H9 (cell line): ENCODE data around the gene PPM1N. TPM values are rescaled to one million over a fixed set of nuclear protein-coding genes. Genes with fewer than 3 reads are reported as not detected.

Source experiments
- DNase-seq: peaks from one replicate; pipeline ENCODE4 v3.0.0-alpha.2; 2017
- H2AFZ ChIP-seq: one replicate; pipeline ENCODE4 v1.6.1; 2013; ENCODE audit warnings: mild to moderate bottlenecking, low read length, control low read depth, moderate library complexity
- H2AK5ac ChIP-seq: 2 replicates; pipeline ENCODE4 v1.6.1; 2013; ENCODE audit warnings: low read length, control low read depth, mixed read lengths; ENCODE audit not compliant: insufficient read length
- H2BK120ac ChIP-seq: one replicate; pipeline ENCODE4 v1.6.1; 2013; ENCODE audit warnings: low read depth, mild to moderate bottlenecking, low read length, control low read depth, inconsistent platforms; ENCODE audit not compliant: poor library complexity, severe bottlenecking
- H2BK12ac ChIP-seq: 2 replicates; pipeline ENCODE4 v1.6.1; 2013; ENCODE audit warnings: low read length, control low read depth, mixed read lengths, low read depth; ENCODE audit not compliant: insufficient read length
- H2BK15ac ChIP-seq: 2 replicates; pipeline ENCODE4 v1.6.1; 2013; ENCODE audit warnings: low read depth, low read length, control low read depth
- H2BK20ac ChIP-seq: one replicate; pipeline ENCODE4 v1.6.1; 2013; ENCODE audit warnings: low read depth, mild to moderate bottlenecking, low read length, control low read depth, inconsistent platforms; ENCODE audit not compliant: poor library complexity, severe bottlenecking
- H2BK5ac ChIP-seq: 2 replicates; pipeline ENCODE4 v1.6.1; 2013; ENCODE audit warnings: low read length, control low read depth, mixed read lengths; ENCODE audit not compliant: insufficient read length
- H3K14ac ChIP-seq: 2 replicates; pipeline ENCODE4 v1.6.1; 2013; ENCODE audit warnings: low read length, control low read depth; ENCODE audit not compliant: insufficient read depth
- H3K18ac ChIP-seq: 2 replicates; pipeline ENCODE4 v1.6.1; 2013; ENCODE audit warnings: low read depth, mild to moderate bottlenecking, mixed read lengths, low read length, control low read depth; ENCODE audit not compliant: insufficient read length
- H3K23ac ChIP-seq: 2 replicates; pipeline ENCODE4 v1.6.1; 2013; ENCODE audit warnings: low read length, control low read depth, mixed read lengths, low read depth; ENCODE audit not compliant: insufficient read length
- H3K23me2 ChIP-seq: 2 replicates; pipeline ENCODE4 v1.6.1; 2013; ENCODE audit warnings: low read depth, mild to moderate bottlenecking, mixed read lengths, low read length, control low read depth; ENCODE audit not compliant: insufficient read length, poor library complexity, severe bottlenecking
- H3K27ac ChIP-seq: 2 replicates; pipeline ENCODE4 v1.5.1; 2013; ENCODE audit warnings: low read length, control low read depth, mixed read lengths, low read depth; ENCODE audit not compliant: insufficient read length
- H3K27me3 ChIP-seq: 2 replicates; pipeline ENCODE4 v1.6.1; 2013; ENCODE audit warnings: low read length, control low read depth, inconsistent platforms; ENCODE audit not compliant: insufficient read depth
- H3K4ac ChIP-seq: 2 replicates; pipeline ENCODE4 v1.6.1; 2013; ENCODE audit warnings: low read depth, mild to moderate bottlenecking, control low read depth, inconsistent platforms, low read length, moderate library complexity
- H3K4me1 ChIP-seq: 2 replicates; pipeline ENCODE4 v1.6.1; 2013; ENCODE audit warnings: low read length, control low read depth, inconsistent platforms; ENCODE audit not compliant: insufficient read depth
- H3K4me2 ChIP-seq: 2 replicates; pipeline ENCODE4 v1.6.1; 2013; ENCODE audit warnings: low read length, control low read depth, mixed read lengths; ENCODE audit not compliant: insufficient read length, insufficient read depth
- H3K56ac ChIP-seq: 2 replicates; pipeline ENCODE4 v1.6.1; 2013; ENCODE audit warnings: low read depth, mild to moderate bottlenecking, mixed read lengths, low read length, control low read depth; ENCODE audit not compliant: insufficient read length
- H3K79me1 ChIP-seq: 2 replicates; pipeline ENCODE4 v1.6.1; 2013; ENCODE audit warnings: low read depth, mild to moderate bottlenecking, moderate library complexity, low read length, control low read depth, inconsistent platforms; ENCODE audit not compliant: insufficient read depth, poor library complexity, severe bottlenecking
- H3K79me2 ChIP-seq: 2 replicates; pipeline ENCODE4 v1.6.1; 2013; ENCODE audit warnings: low read length, control low read depth, inconsistent platforms; ENCODE audit not compliant: insufficient read depth
- H3K9ac ChIP-seq: 2 replicates; pipeline ENCODE4 v1.6.1; 2013; ENCODE audit warnings: low read length, control low read depth, mixed read lengths; ENCODE audit not compliant: insufficient read length; ENCODE audit errors: extremely low read depth
- H3K9me3 ChIP-seq: one replicate; pipeline ENCODE4 v1.6.1; 2013; ENCODE audit warnings: low read depth, low read length, inconsistent platforms; ENCODE audit not compliant: control insufficient read depth
- H3T11ph ChIP-seq: one replicate; pipeline ENCODE4 v1.6.1; 2013; ENCODE audit warnings: mild to moderate bottlenecking, low read length, control low read depth, inconsistent platforms
- H4K20me1 ChIP-seq: one replicate; pipeline ENCODE4 v1.6.1; 2013; ENCODE audit not compliant: control insufficient read depth, insufficient read length, insufficient read depth
- H4K5ac ChIP-seq: 2 replicates; pipeline ENCODE4 v1.6.1; 2013; ENCODE audit warnings: low read depth, mild to moderate bottlenecking, mixed read lengths, low read length, control low read depth; ENCODE audit not compliant: insufficient read length
- H4K8ac ChIP-seq: replicated peaks from 2 replicates; pipeline ENCODE4 v1.6.1; 2013; ENCODE audit warnings: low read length, control low read depth, mixed read lengths, low read depth; ENCODE audit not compliant: insufficient read length
- H4K91ac ChIP-seq: 2 replicates; pipeline ENCODE4 v1.6.1; 2013; ENCODE audit warnings: low read depth, mild to moderate bottlenecking, moderate library complexity, mixed read lengths, low read length, control low read depth; ENCODE audit not compliant: insufficient read length
- H3K27ac Mint-ChIP-seq, 3 experiments: 2 replicates in 2 of 3; 3 replicates in 1 of 3; pipeline ENCODE4 v1.8.0; 2020 to 2021; ENCODE audit warnings: mixed read lengths in 3 of 3, mild to moderate bottlenecking in 1 of 3, moderate library complexity in 1 of 3
- H3K27me3 Mint-ChIP-seq: 2 replicates; pipeline ENCODE4 v1.8.0; 2021; ENCODE audit warnings: low read depth, mild to moderate bottlenecking, moderate library complexity, mixed read lengths
- H3K36me3 Mint-ChIP-seq, 3 experiments: 2 replicates in 2 of 3; 3 replicates in 1 of 3; pipeline ENCODE4 v1.8.0; 2020 to 2021; ENCODE audit warnings: low read depth in 3 of 3, mixed read lengths in 3 of 3; ENCODE audit not compliant: insufficient read depth in 1 of 3
- H3K4me1 Mint-ChIP-seq, 2 experiments: 2 replicates each; pipeline ENCODE4 v1.8.0; 2020; ENCODE audit warnings: mixed read lengths in 2 of 2
- H3K4me3 Mint-ChIP-seq, 2 experiments: 2 replicates in 1 of 2; 3 replicates in 1 of 2; pipeline ENCODE4 v1.8.0; 2020 to 2021; ENCODE audit warnings: mild to moderate bottlenecking in 2 of 2, mixed read lengths in 2 of 2, moderate library complexity in 1 of 2
- H3K9me3 Mint-ChIP-seq, 2 experiments: 2 replicates in 1 of 2; 3 replicates in 1 of 2; pipeline ENCODE4 v1.8.0; 2020; ENCODE audit warnings: mild to moderate bottlenecking in 2 of 2, mixed read lengths in 2 of 2, moderate library complexity in 1 of 2
- CTCF ChIP-seq: fragments of 200-600 bp; sonication (generic); conservative IDR thresholded peaks from 3 replicates; pipeline ENCODE4 v1.8.0; 2021; ENCODE audit warnings: antibody characterized with exemption, mild to moderate bottlenecking
- WGBS: extraction: QIAGEN DNeasy Blood & Tissue Kit; methylation state at CpG from one replicate; pipeline ENCODE4 v1.1.7; 2013; ENCODE audit warnings: missing lambda C conversion rate, low lambda C conversion rate, mixed read lengths; ENCODE audit not compliant: insufficient read length; ENCODE audit errors: extremely low coverage; 5-methylcytosine and 5-hydroxymethylcytosine counted together
- total RNA-seq: library from RNA; stranded (reverse); gene quantifications from 2 replicates; pipeline ENCODE4 v1.2.1, GENCODE V29; 2021

Gene PPM1N
- total RNA-seq, 1 experiment from 2014 or later, result 7.7 TPM

GRCh38 chr19:45507872-45508416, 9.7 kb downstream of the PPM1N start:
- Mint-ChIP-seq H3K4me3 (peak overlapping the region; percentile 81 to 90), H3K4me1 (peaks cover 16 to 24% of the 10 kb centered on the region in 2 experiments), H3K27me3 (no peaks in the 10 kb centered on the region), H3K36me3 (peaks cover 0 to 23% (median 7%) of the 10 kb centered on the region in 3 experiments; a peak in 5 of 7 replicates), H3K9me3 (no peaks in the 10 kb centered on the region; a peak in 1 of 5 replicates), H3K27ac (peak overlapping the region; percentile 44; a peak in 2 of 7 replicates)
- Histone ChIP-seq H2BK5ac (no peak overlapping the region), H3K18ac (peak overlapping the region; percentile 75), H3K27me3 (no peaks in the 10 kb centered on the region), H2BK20ac (no peak overlapping the region), H3K27ac (no peak overlapping the region), H3K4me1 (no peaks in the 10 kb centered on the region; the same call in 1 of the 2 replicates), H3T11ph (no peak overlapping the region), H3K79me1 (peaks cover 12% of the 10 kb centered on the region), H2BK12ac (no peak overlapping the region), H4K91ac (no peak overlapping the region), H3K14ac (peak overlapping the region; percentile 54), H3K56ac (no peak overlapping the region), H4K20me1 (no peaks in the 10 kb centered on the region), H3K9ac (peak overlapping the region; percentile 69), H2BK15ac (no peak overlapping the region), H3K79me2 (peaks cover 36% of the 10 kb centered on the region; the same call in 1 of the 2 replicates), H3K4ac (no peak overlapping the region; the same call in 1 of the 2 replicates), H3K9me3 (no peaks in the 10 kb centered on the region), H3K4me2 (peak overlapping the region; percentile 88), H2AFZ (no peak overlapping the region), H2BK120ac (no peak overlapping the region), H3K23ac (no peak overlapping the region), H2AK5ac (no peak overlapping the region), H4K8ac (no peak overlapping the region), H3K23me2 (peaks cover 20% of the 10 kb centered on the region), H4K5ac (no peak overlapping the region)
- no peak for DNase-seq
- no peak for TF ChIP-seq CTCF
- no CpG with 5 or more reads among the region's 22 CpGs for WGBS
